ENCODE results near the gene EYA2. TPM values are rescaled to one million over a fixed set of nuclear protein-coding genes. Genes with fewer than 3 reads are reported as not detected.

EYA2 gene
- polyA plus RNA-seq, 3 donors: 0.04 to 0.16 TPM; not detected in 1

DNA sequence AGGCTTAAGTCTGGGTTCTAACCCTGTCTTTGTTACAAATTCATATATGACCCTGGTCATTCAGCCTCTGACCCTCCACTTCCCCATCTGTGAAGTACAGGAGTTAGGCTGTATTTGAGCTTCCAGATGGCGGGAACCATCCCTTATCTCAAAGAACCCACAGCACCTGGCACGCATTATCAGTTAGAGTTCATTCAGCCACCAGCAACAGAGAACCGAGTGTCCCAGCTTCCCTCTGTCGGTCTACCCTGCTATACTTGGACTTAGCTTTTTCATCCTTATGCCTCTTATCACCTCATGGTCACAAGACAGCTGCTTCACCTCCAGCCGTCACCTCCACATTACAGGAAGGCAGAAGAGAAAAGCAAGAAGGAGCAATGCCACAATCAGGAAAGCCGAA lies 147.8 kb downstream of the EYA2 start:
- no peak overlapping the region for H3K27ac ChIP-seq (ENCODE audit: low read depth in 1 of 2, low read length in 2 of 2)
- H2AFZ ChIP-seq (ENCODE audit: insufficient read depth, low read depth, low read length, poor library complexity, severe bottlenecking): no peak overlapping the region
- no peak overlapping the region for H3K4me2 ChIP-seq (replicated peaks; ENCODE audit: extremely low read depth, low read length, poor library complexity, severe bottlenecking)
- H3K36me3 Mint-ChIP-seq: no peaks in the 10 kb centered on the region
- H3K4me3 Mint-ChIP-seq: no peak overlapping the region
- intact Hi-C loops (cut with micrococcal nuclease): no loop called here
- WGBS (ENCODE audit: insufficient coverage): no CpG with 5 or more reads among the region's 6 CpGs
- no peak overlapping the region for H3K9ac ChIP-seq (ENCODE audit: insufficient read depth, low read length, poor library complexity, severe bottlenecking)
- no peak overlapping the region for H3K27ac Mint-ChIP-seq
- TF ChIP-seq, protein P1, sequence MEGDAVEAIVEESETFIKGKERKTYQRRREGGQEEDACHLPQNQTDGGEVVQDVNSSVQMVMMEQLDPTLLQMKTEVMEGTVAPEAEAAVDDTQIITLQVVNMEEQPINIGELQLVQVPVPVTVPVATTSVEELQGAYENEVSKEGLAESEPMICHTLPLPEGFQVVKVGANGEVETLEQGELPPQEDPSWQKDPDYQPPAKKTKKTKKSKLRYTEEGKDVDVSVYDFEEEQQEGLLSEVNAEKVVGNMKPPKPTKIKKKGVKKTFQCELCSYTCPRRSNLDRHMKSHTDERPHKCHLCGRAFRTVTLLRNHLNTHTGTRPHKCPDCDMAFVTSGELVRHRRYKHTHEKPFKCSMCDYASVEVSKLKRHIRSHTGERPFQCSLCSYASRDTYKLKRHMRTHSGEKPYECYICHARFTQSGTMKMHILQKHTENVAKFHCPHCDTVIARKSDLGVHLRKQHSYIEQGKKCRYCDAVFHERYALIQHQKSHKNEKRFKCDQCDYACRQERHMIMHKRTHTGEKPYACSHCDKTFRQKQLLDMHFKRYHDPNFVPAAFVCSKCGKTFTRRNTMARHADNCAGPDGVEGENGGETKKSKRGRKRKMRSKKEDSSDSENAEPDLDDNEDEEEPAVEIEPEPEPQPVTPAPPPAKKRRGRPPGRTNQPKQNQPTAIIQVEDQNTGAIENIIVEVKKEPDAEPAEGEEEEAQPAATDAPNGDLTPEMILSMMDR (IDR thresholded peaks at IDR 0.05): no peak
- H3K36me3 ChIP-seq (replicated peaks in 1 of 2; ENCODE audit: control insufficient read depth in 1 of 2, insufficient read depth in 2 of 2, low read length in 2 of 2): no peaks in the 10 kb centered on the region
- H3K9me3 Mint-ChIP-seq: peaks cover 3 to 13% (median 5%) of the 10 kb centered on the region in 7 donors
- H3K4me3 ChIP-seq (replicated peaks in 1 of 3; ENCODE audit: low read depth in 2 of 3, low read length in 3 of 3): no peak overlapping the region
- peaks cover 2% of the 10 kb centered on the region for H3K4me1 Mint-ChIP-seq
- no peaks in the 10 kb centered on the region for H4K20me1 ChIP-seq (ENCODE audit: insufficient read depth, low read length)
- H3K79me2 ChIP-seq (ENCODE audit: insufficient read depth, low read length): no peaks in the 10 kb centered on the region
- no peaks in the 10 kb centered on the region for H3K27me3 ChIP-seq (ENCODE audit: control insufficient read depth in 2 of 2, insufficient read depth in 2 of 2, low read length in 2 of 2)
- H3K4me1 ChIP-seq (ENCODE audit: control insufficient read depth in 1 of 2, insufficient read depth in 2 of 2, low read length in 2 of 2): no peaks in the 10 kb centered on the region
- no peak for DNase-seq
- H3K9me3 ChIP-seq (replicated peaks in 1 of 2; ENCODE audit: control insufficient read depth in 1 of 2, insufficient read depth in 1 of 2, low read length in 2 of 2): peaks cover 0 to 5% of the 10 kb centered on the region in 2 donors
- H3K27me3 Mint-ChIP-seq (ENCODE audit: low read depth in 3 of 3): peaks cover 0 to 16% (median 6%) of the 10 kb centered on the region in 3 donors

DNA sequence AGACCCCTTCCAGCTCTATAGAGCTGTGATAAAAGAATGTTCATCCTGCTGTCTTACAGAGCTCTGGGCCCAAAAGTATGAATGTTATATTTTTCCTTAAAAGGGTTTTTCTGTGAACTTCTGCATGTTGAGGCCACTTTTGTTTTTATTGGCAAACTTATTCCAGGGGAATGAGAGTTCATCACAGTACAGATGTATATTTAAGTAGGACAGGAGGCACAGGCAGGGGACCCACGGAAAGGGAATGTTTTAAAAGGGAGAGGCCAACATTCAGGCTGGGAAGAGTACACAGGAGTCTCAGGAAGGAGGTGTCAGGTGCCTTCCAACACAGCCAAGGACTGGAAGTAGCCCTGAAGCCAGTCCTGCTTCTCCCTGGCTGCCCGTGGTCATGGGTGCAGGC lies 148.4 kb downstream of the EYA2 start:
- H2AFZ ChIP-seq (ENCODE audit: insufficient read depth, low read depth, low read length, poor library complexity, severe bottlenecking): no peak overlapping the region
- Mint-ChIP-seq H3K27ac (no peak overlapping the region), H3K27me3 (ENCODE audit: low read depth in 3 of 3) (peaks cover 0 to 17% (median 6%) of the 10 kb centered on the region in 3 donors), H3K9me3 (peaks cover 3 to 15% (median 6%) of the 10 kb centered on the region in 7 donors), H3K4me1 (peaks cover 2% of the 10 kb centered on the region), H3K36me3 (no peaks in the 10 kb centered on the region), H3K4me3 (no peak overlapping the region)
- no peak overlapping the region for H3K4me3 ChIP-seq (replicated peaks in 1 of 3; ENCODE audit: low read depth in 2 of 3, low read length in 3 of 3)
- H4K20me1 ChIP-seq (ENCODE audit: insufficient read depth, low read length): no peaks in the 10 kb centered on the region
- H3K4me2 ChIP-seq (replicated peaks; ENCODE audit: extremely low read depth, low read length, poor library complexity, severe bottlenecking): no peak overlapping the region
- H3K4me1 ChIP-seq (ENCODE audit: control insufficient read depth in 1 of 2, insufficient read depth in 2 of 2, low read length in 2 of 2): no peaks in the 10 kb centered on the region
- TF ChIP-seq, protein P1 (IDR thresholded peaks at IDR 0.05): no peak
- no peaks in the 10 kb centered on the region for H3K79me2 ChIP-seq (ENCODE audit: insufficient read depth, low read length)
- no peak for DNase-seq
- no peaks in the 10 kb centered on the region for H3K27me3 ChIP-seq (ENCODE audit: control insufficient read depth in 2 of 2, insufficient read depth in 2 of 2, low read length in 2 of 2)
- peaks cover 0 to 5% of the 10 kb centered on the region in 2 donors for H3K9me3 ChIP-seq (replicated peaks in 1 of 2; ENCODE audit: control insufficient read depth in 1 of 2, insufficient read depth in 1 of 2, low read length in 2 of 2)
- no peaks in the 10 kb centered on the region for H3K36me3 ChIP-seq (replicated peaks in 1 of 2; ENCODE audit: control insufficient read depth in 1 of 2, insufficient read depth in 2 of 2, low read length in 2 of 2)
- H3K27ac ChIP-seq (ENCODE audit: low read depth in 1 of 2, low read length in 2 of 2): no peak overlapping the region
- 86% methylated on average over 2 of the region's 2 CpGs for whole genome bisulfite sequencing (ENCODE audit: insufficient coverage)
- intact Hi-C loops (cut with micrococcal nuclease): no loop called here
- H3K9ac ChIP-seq (ENCODE audit: insufficient read depth, low read length, poor library complexity, severe bottlenecking): no peak overlapping the region

Measured in CD14-positive monocyte (primary cell).